Measurements from ENCODE around the gene ZNF521.

ZNF521 gene

DNA sequence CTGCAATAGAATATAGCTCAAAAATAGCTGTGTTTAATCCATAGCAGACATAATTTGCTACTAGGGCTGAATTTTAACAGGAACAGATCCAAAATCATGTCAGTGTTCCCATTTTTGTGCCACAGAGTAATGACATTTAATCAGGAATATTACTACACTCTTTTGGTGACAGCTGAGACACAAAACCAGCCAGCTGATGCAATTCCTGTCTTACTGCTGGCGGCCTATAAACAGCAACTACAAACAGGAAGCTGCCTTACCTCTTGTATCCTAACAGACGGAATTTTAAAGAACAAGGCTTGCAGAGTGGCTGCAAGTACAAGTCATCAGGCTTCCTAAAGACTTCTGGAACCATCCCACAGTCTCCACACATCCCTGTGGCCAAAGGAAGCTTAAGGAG is 218.1 kb downstream of the ZNF521 start:
- H3K36me3 ChIP-seq (ENCODE audit: control insufficient read depth, insufficient read depth, low read length) = no peaks in the 10 kb centered on the region
- no peaks in the 10 kb centered on the region for H3K4me1 ChIP-seq (ENCODE audit: control insufficient read depth, insufficient read depth, low read length)
- no peak overlapping the region for H3K27ac ChIP-seq (ENCODE audit: low read depth, low read length)
- no peaks in the 10 kb centered on the region for H3K27me3 ChIP-seq (ENCODE audit: control insufficient read depth, insufficient read depth, low read length)
- H3K9ac ChIP-seq (ENCODE audit: low read length) = no peak overlapping the region
- no peak overlapping the region for H3K4me3 ChIP-seq (ENCODE audit: low read length)

- no peak overlapping the region for H3K9ac ChIP-seq (ENCODE audit: low read length)
- no peak overlapping the region for H3K27ac ChIP-seq (ENCODE audit: low read depth, low read length)
- H3K4me3 ChIP-seq (ENCODE audit: low read length) = no peak overlapping the region
- no peaks in the 10 kb centered on the region for H3K36me3 ChIP-seq (ENCODE audit: control insufficient read depth, insufficient read depth, low read length)
- H3K4me1 ChIP-seq (ENCODE audit: control insufficient read depth, insufficient read depth, low read length) = no peaks in the 10 kb centered on the region
- no peaks in the 10 kb centered on the region for H3K27me3 ChIP-seq (ENCODE audit: control insufficient read depth, insufficient read depth, low read length)
Measured at GRCh38 chr18:25132786-25133496, 219.0 kb downstream of the ZNF521 start.

DNA sequence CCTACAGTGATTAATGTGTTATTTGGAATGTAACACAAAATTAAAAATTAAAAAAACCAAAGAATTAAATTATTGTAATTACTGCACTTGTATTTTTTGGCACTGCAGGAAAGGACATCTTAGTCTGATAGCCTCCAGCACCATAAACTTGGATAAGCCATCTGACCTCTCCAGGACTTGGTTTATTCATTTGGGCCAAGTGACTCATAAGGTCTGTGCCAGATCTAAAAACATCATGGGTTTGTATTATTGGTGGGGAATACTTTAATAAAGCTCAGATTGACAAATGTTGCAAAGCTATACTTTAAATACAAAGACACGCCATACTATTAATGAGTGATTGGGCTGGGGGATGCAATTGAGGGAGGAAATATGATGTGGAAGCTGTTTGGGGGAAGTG is 225.2 kb downstream of the ZNF521 start:
- Histone ChIP-seq H3K27ac (ENCODE audit: low read depth, low read length) (no peak overlapping the region), H3K9ac (ENCODE audit: low read length) (no peak overlapping the region), H3K4me1 (ENCODE audit: control insufficient read depth, insufficient read depth, low read length) (no peaks in the 10 kb centered on the region), H3K4me3 (ENCODE audit: low read length) (no peak overlapping the region), H3K27me3 (ENCODE audit: control insufficient read depth, insufficient read depth, low read length) (no peaks in the 10 kb centered on the region), H3K36me3 (ENCODE audit: control insufficient read depth, insufficient read depth, low read length) (no peaks in the 10 kb centered on the region)

- Histone ChIP-seq H3K27me3 (ENCODE audit: control insufficient read depth, insufficient read depth, low read length) (no peaks in the 10 kb centered on the region), H3K4me3 (ENCODE audit: low read length) (no peak overlapping the region), H3K4me1 (ENCODE audit: control insufficient read depth, insufficient read depth, low read length) (no peaks in the 10 kb centered on the region), H3K27ac (ENCODE audit: low read depth, low read length) (no peak overlapping the region), H3K36me3 (ENCODE audit: control insufficient read depth, insufficient read depth, low read length) (no peaks in the 10 kb centered on the region), H3K9ac (ENCODE audit: low read length) (no peak overlapping the region)
Measured at GRCh38 chr18:25125680-25126079, 226.3 kb downstream of the ZNF521 start.

DNA sequence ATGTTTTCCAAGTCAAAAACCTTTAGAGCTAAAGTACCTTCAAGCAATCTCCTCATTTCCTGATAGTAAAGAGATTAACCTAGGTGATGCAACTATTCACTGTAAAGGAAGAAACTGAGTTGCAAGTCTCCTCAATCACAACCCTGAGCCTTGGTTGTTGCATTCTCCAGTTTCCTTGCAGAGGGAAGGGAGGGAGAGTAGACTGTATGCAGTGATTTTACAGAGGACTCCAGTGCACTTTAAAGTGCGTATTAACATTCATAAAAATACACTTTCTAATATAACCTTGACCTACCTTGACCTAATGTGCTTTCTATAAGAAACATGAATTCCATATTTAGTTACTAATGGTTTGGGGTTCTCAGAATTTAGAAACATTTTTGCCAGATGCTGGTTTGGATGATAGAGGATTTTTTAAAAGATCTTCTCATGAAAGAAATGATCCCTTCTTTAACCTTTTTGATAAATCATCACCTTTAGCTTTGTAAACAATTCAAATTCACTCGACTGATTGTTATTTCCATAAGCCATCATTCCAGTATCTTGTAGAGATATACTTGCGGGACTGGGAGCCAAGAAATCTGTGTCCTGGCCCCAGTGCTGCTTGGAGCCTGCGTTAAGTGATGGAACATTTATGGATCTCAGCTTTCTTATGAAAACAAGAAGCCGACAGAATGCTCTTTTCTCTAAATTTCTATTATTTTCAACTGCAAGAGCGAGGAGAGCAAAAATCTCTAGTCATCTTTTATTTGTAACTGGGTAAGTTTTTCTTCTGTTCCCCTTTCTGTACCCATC is 228.3 kb downstream of the ZNF521 start:
- Histone ChIP-seq H3K27me3 (ENCODE audit: control insufficient read depth, insufficient read depth, low read length) (no peaks in the 10 kb centered on the region), H3K4me1 (ENCODE audit: control insufficient read depth, insufficient read depth, low read length) (no peaks in the 10 kb centered on the region), H3K9ac (ENCODE audit: low read length) (no peak overlapping the region), H3K36me3 (ENCODE audit: control insufficient read depth, insufficient read depth, low read length) (no peaks in the 10 kb centered on the region), H3K27ac (ENCODE audit: low read depth, low read length) (no peak overlapping the region), H3K4me3 (ENCODE audit: low read length) (no peak overlapping the region)

GRCh38 chr18:25121442-25121841 is 230.5 kb downstream of the ZNF521 start:
- H3K4me3 ChIP-seq (ENCODE audit: low read length) = no peak overlapping the region
- no peaks in the 10 kb centered on the region for H3K27me3 ChIP-seq (ENCODE audit: control insufficient read depth, insufficient read depth, low read length)
- no peak overlapping the region for H3K9ac ChIP-seq (ENCODE audit: low read length)
- no peak overlapping the region for H3K27ac ChIP-seq (ENCODE audit: low read depth, low read length)
- no peaks in the 10 kb centered on the region for H3K4me1 ChIP-seq (ENCODE audit: control insufficient read depth, insufficient read depth, low read length)
- H3K36me3 ChIP-seq (ENCODE audit: control insufficient read depth, insufficient read depth, low read length) = no peaks in the 10 kb centered on the region

- H3K4me1 ChIP-seq (ENCODE audit: control insufficient read depth, insufficient read depth, low read length) = no peaks in the 10 kb centered on the region
- no peak overlapping the region for H3K9ac ChIP-seq (ENCODE audit: low read length)
- no peaks in the 10 kb centered on the region for H3K36me3 ChIP-seq (ENCODE audit: control insufficient read depth, insufficient read depth, low read length)
- H3K4me3 ChIP-seq (ENCODE audit: low read length) = no peak overlapping the region
- H3K27me3 ChIP-seq (ENCODE audit: control insufficient read depth, insufficient read depth, low read length) = no peaks in the 10 kb centered on the region
- no peak overlapping the region for H3K27ac ChIP-seq (ENCODE audit: low read depth, low read length)
Measured at GRCh38 chr18:25113566-25113965, 238.4 kb downstream of the ZNF521 start.

GRCh38 chr18:25112821-25113434 is 239.0 kb downstream of the ZNF521 start:
- Histone ChIP-seq H3K27me3 (ENCODE audit: control insufficient read depth, insufficient read depth, low read length) (no peaks in the 10 kb centered on the region), H3K36me3 (ENCODE audit: control insufficient read depth, insufficient read depth, low read length) (no peaks in the 10 kb centered on the region), H3K4me1 (ENCODE audit: control insufficient read depth, insufficient read depth, low read length) (no peaks in the 10 kb centered on the region), H3K4me3 (ENCODE audit: low read length) (no peak overlapping the region), H3K9ac (ENCODE audit: low read length) (no peak overlapping the region), H3K27ac (ENCODE audit: low read depth, low read length) (no peak overlapping the region)

DNA sequence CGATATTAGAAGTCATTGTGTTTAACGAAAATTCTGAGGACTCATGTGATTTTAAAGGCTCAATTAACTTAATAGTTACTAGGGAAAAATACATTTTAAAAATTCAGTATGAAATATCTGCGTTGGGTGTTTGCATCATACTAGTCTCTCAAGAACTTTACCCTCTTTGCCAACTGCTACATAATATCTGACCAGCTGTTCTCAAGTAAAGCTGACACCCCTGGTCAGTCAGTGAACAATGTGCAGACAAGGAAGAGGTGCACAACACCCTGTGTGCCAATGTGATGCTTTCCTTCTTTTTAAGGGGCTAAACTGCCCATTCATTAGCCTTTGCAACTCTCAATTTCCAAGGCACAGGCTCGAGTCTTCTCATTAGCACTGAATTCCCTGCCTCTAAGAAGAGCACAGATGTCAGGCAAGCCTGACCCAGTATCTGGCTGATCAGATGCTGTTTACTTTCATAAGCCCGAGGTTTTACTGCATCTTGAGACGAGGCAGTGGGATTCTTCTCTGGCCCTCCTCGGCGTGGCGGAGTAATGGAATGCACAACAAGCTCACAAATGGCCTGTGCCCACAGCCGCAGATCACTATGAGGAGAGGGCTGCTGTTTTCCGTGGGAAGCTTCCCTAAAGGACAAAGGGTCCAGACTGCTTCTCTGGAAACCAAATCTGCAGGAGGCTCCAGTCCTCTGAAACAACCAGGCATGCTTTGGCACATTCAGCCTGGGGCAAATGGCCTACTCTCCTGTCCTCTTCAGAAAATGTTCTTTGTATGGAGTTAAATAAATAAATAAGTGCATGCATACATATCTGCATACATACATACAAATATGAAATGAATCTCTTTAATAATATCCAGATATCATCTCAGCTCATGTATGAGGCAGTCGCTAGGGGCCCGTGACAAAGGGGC is 240.3 kb downstream of the ZNF521 start:
- H3K9ac ChIP-seq (ENCODE audit: low read length) = no peak overlapping the region
- no peaks in the 10 kb centered on the region for H3K27me3 ChIP-seq (ENCODE audit: control insufficient read depth, insufficient read depth, low read length)
- no peak overlapping the region for H3K27ac ChIP-seq (ENCODE audit: low read depth, low read length)
- no peaks in the 10 kb centered on the region for H3K36me3 ChIP-seq (ENCODE audit: control insufficient read depth, insufficient read depth, low read length)
- H3K4me1 ChIP-seq (ENCODE audit: control insufficient read depth, insufficient read depth, low read length) = no peaks in the 10 kb centered on the region
- H3K4me3 ChIP-seq (ENCODE audit: low read length) = no peak overlapping the region

- H3K9ac ChIP-seq (ENCODE audit: low read length) = no peak overlapping the region
- no peaks in the 10 kb centered on the region for H3K36me3 ChIP-seq (ENCODE audit: control insufficient read depth, insufficient read depth, low read length)
- no peaks in the 10 kb centered on the region for H3K4me1 ChIP-seq (ENCODE audit: control insufficient read depth, insufficient read depth, low read length)
- H3K27me3 ChIP-seq (ENCODE audit: control insufficient read depth, insufficient read depth, low read length) = no peaks in the 10 kb centered on the region
- H3K27ac ChIP-seq (ENCODE audit: low read depth, low read length) = no peak overlapping the region
- H3K4me3 ChIP-seq (ENCODE audit: low read length) = no peak overlapping the region
Measured at GRCh38 chr18:25109484-25109883, 242.5 kb downstream of the ZNF521 start.

GRCh38 chr18:25103468-25104155 is 248.4 kb downstream of the ZNF521 start:
- no peak overlapping the region for H3K4me3 ChIP-seq (ENCODE audit: low read length)
- no peaks in the 10 kb centered on the region for H3K36me3 ChIP-seq (ENCODE audit: control insufficient read depth, insufficient read depth, low read length)
- no peak overlapping the region for H3K27ac ChIP-seq (ENCODE audit: low read depth, low read length)
- no peak overlapping the region for H3K9ac ChIP-seq (ENCODE audit: low read length)
- H3K27me3 ChIP-seq (ENCODE audit: control insufficient read depth, insufficient read depth, low read length) = no peaks in the 10 kb centered on the region
- no peaks in the 10 kb centered on the region for H3K4me1 ChIP-seq (ENCODE audit: control insufficient read depth, insufficient read depth, low read length)
